Astrocyte (in vitro differentiated cells and primary cell): ENCODE results near the gene EBI3.

ENCODE experiments used
- EZH2 ChIP-seq: IDR thresholded peaks from 2 replicates; pipeline ENCODE4 v1.6.1; 2012; ENCODE audit warnings: mild to moderate bottlenecking, low read length, inconsistent platforms; ENCODE audit not compliant: insufficient read depth
- TF ChIP-seq, protein P1 (sequence below): IDR thresholded peaks from 2 replicates; pipeline ENCODE4 v1.5.1; 2011; ENCODE audit warnings: low read depth, mild to moderate bottlenecking, inconsistent platforms, low read length, moderate library complexity; ENCODE audit not compliant: insufficient read depth

DNA sequence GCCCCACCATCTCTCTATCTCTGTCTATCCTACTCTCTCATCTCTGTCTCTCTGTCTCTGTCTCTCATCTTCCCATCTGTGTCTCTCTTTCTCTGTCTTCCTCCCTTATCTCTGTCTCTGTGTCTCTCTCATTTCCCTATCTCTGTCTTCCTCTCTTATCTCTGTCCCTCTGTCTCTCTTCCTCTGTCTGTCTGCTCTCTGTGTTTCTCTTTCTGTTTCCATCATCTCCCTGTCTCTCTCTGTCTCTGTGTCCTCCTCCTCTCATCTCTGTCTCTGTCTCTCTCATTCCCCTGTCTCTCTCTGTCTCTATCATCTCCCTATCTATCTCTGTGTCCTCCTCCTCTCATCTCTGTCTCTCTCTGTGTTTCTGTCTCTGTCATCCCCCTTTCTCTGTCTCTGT is 1.6 kb upstream of the EBI3 start:
- TF ChIP-seq, protein P1, sequence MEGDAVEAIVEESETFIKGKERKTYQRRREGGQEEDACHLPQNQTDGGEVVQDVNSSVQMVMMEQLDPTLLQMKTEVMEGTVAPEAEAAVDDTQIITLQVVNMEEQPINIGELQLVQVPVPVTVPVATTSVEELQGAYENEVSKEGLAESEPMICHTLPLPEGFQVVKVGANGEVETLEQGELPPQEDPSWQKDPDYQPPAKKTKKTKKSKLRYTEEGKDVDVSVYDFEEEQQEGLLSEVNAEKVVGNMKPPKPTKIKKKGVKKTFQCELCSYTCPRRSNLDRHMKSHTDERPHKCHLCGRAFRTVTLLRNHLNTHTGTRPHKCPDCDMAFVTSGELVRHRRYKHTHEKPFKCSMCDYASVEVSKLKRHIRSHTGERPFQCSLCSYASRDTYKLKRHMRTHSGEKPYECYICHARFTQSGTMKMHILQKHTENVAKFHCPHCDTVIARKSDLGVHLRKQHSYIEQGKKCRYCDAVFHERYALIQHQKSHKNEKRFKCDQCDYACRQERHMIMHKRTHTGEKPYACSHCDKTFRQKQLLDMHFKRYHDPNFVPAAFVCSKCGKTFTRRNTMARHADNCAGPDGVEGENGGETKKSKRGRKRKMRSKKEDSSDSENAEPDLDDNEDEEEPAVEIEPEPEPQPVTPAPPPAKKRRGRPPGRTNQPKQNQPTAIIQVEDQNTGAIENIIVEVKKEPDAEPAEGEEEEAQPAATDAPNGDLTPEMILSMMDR, result no peak
- no peak for TF ChIP-seq EZH2
